ENCODE results near the gene HS3ST6. TPM values are rescaled to one million over a fixed set of nuclear protein-coding genes. Genes with fewer than 3 reads are reported as not detected.
"Not testable (repeated sequence)": the region's sequence is repeated elsewhere in the genome, so short reads cannot be mapped to it uniquely, and the experiment has no call there.

HS3ST6 gene
- polyA plus RNA-seq, 2 donors: 8.0 to 16.3 TPM

GRCh38 chr16:1940273-1941161, 22.3 kb upstream of the HS3ST6 start:
- peaks cover 0 to 28% of the 10 kb centered on the region in 2 donors for H3K36me3 ChIP-seq (ENCODE audit: control insufficient read depth in 2 of 2, insufficient read depth in 2 of 2, low read length in 1 of 2)
- H3K4me1 ChIP-seq (ENCODE audit: control insufficient read depth in 2 of 2, insufficient read depth in 2 of 2, low read length in 1 of 2): peaks cover 0 to 2% of the 10 kb centered on the region in 2 donors
- 72 to 87% methylated on average over 22 to 23 of the region's 23 CpGs for WGBS, 2 donors
- H3K27ac ChIP-seq (ENCODE audit: low read depth in 2 of 2, low read length in 1 of 2): no peak overlapping the region
- no peaks in the 10 kb centered on the region for H3K27me3 ChIP-seq (ENCODE audit: control insufficient read depth in 1 of 2, insufficient read depth in 2 of 2, low read length in 2 of 2)
- H3K4me3 ChIP-seq (ENCODE audit: low read depth in 1 of 2, low read length in 2 of 2): no peak overlapping the region
- H3K9me3 ChIP-seq (ENCODE audit: control insufficient read depth in 2 of 2, insufficient read depth in 1 of 2, low read depth in 1 of 2, low read length in 1 of 2): no peaks in the 10 kb centered on the region

- H3K27me3 ChIP-seq (ENCODE audit: control insufficient read depth in 1 of 2, insufficient read depth in 2 of 2, low read length in 2 of 2); H3K9me3 ChIP-seq (ENCODE audit: control insufficient read depth in 2 of 2, insufficient read depth in 1 of 2, low read depth in 1 of 2, low read length in 1 of 2); H3K4me3 ChIP-seq (ENCODE audit: low read depth in 1 of 2, low read length in 2 of 2); H3K4me1 ChIP-seq (ENCODE audit: control insufficient read depth in 2 of 2, insufficient read depth in 2 of 2, low read length in 1 of 2); H3K27ac ChIP-seq (ENCODE audit: low read depth in 2 of 2, low read length in 1 of 2): not testable (repeated sequence)
- H3K36me3 ChIP-seq (ENCODE audit: control insufficient read depth in 2 of 2, insufficient read depth in 2 of 2, low read length in 1 of 2): peaks cover 0 to 28% of the 10 kb centered on the region in 2 donors
- WGBS, 2 donors: 81 to 94% methylated on average over 8 of the region's 8 CpGs
These were observed 21.6 kb upstream of the HS3ST6 start for GRCh38 chr16:1939833-1940232.

DNA sequence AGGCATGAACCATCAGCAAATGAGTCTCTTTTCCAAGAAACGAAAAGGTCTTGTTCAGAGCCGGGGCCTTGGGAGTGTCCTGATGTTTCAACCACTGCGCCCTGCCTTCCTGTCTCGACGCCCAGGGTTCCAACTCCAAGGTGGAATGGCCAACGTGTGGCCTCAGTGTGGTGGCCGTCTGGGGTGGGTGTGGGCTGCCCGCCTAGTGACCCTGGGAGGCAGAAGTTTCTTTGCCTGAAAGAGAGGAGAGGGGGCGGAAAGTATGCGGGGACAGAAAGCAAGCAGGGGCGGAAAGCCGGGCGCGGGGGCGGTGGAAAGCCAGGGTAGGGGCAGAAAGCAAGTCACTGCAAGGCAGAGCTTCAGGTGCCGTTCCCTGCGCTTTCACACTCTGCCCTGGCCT, 20.7 kb upstream of the HS3ST6 start:
- Histone ChIP-seq H3K9me3 (ENCODE audit: control insufficient read depth in 2 of 2, insufficient read depth in 1 of 2, low read depth in 1 of 2, low read length in 1 of 2) (no peaks in the 10 kb centered on the region), H3K4me1 (ENCODE audit: control insufficient read depth in 2 of 2, insufficient read depth in 2 of 2, low read length in 1 of 2) (peaks cover 0 to 2% of the 10 kb centered on the region in 2 donors), H3K27ac (ENCODE audit: low read depth in 2 of 2, low read length in 1 of 2) (no peak overlapping the region), H3K27me3 (ENCODE audit: control insufficient read depth in 1 of 2, insufficient read depth in 2 of 2, low read length in 2 of 2) (no peaks in the 10 kb centered on the region), H3K36me3 (ENCODE audit: control insufficient read depth in 2 of 2, insufficient read depth in 2 of 2, low read length in 1 of 2) (peaks cover 0 to 28% of the 10 kb centered on the region in 2 donors), H3K4me3 (ENCODE audit: low read depth in 1 of 2, low read length in 2 of 2) (no peak overlapping the region)
- WGBS, 2 donors: 88% methylated on average over 17 of the region's 17 CpGs

DNA sequence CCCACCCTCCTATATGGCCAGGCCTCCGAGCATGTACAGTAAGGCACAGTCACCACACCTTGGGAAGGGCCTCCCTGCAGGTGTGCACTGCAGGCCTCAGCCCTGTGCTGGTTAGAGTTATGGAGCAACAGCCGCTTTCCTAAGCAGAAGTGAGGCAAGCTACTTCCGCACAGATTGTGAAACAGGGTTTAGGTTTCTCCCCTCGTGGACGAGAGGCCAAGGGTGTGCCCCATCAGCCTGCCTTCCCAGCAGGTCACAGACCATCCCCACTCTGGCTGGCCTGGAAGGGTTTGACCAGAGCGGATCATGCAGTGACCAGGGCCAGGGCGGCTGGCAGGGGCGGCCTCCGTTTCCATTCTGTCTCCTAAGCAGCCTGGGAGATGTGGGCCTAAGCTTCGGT, 20.1 kb upstream of the HS3ST6 start:
- H3K4me3 ChIP-seq (ENCODE audit: low read depth in 1 of 2, low read length in 2 of 2): no peak overlapping the region
- 90 to 93% methylated on average over 10 of the region's 10 CpGs for WGBS, 2 donors
- no peaks in the 10 kb centered on the region for H3K27me3 ChIP-seq (ENCODE audit: control insufficient read depth in 1 of 2, insufficient read depth in 2 of 2, low read length in 2 of 2)
- no peak overlapping the region for H3K27ac ChIP-seq (ENCODE audit: low read depth in 2 of 2, low read length in 1 of 2)
- peaks cover 0 to 28% of the 10 kb centered on the region in 2 donors for H3K36me3 ChIP-seq (ENCODE audit: control insufficient read depth in 2 of 2, insufficient read depth in 2 of 2, low read length in 1 of 2)
- peaks cover 0 to 2% of the 10 kb centered on the region in 2 donors for H3K4me1 ChIP-seq (ENCODE audit: control insufficient read depth in 2 of 2, insufficient read depth in 2 of 2, low read length in 1 of 2)
- no peaks in the 10 kb centered on the region for H3K9me3 ChIP-seq (ENCODE audit: control insufficient read depth in 2 of 2, insufficient read depth in 1 of 2, low read depth in 1 of 2, low read length in 1 of 2)

- no peak overlapping the region for H3K27ac ChIP-seq (ENCODE audit: low read depth in 2 of 2, low read length in 1 of 2)
- H3K4me3 ChIP-seq (ENCODE audit: low read depth in 1 of 2, low read length in 2 of 2): no peak overlapping the region
- WGBS, 2 donors: 88 to 91% methylated on average over 11 of the region's 11 CpGs
These were observed 18.8 kb upstream of the HS3ST6 start for GRCh38 chr16:1936945-1937479.

DNA sequence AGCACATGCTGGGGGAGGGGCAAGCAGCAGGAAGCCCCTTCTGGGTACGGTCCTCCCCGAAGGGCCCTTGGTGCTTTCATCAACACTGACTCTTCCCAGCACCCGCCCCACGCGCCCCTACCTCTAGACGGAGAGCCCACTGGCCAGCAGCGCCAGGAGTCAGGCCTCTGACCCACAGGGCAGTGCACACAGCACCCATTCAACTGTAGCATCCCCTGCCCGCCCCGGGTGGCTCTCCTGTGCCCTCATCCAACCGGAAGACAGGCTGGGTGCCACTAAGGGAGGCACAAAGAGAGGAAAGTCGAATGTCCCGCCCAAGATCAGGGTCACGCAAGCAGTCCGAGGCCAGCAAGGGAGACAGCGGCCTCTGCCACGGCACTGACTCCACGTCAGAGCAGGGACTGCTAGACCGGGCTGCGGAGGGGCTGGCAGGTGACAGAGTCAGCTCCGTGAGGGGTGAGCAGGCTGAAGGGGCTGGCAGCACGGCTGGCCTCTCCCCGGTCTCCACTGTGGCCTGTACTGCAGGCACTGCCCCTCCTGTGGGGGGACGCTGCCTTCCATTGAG, 15.0 kb upstream of the HS3ST6 start:
- no peaks in the 10 kb centered on the region for H3K27me3 ChIP-seq (ENCODE audit: control insufficient read depth in 1 of 2, insufficient read depth in 2 of 2, low read length in 2 of 2)
- H3K27ac ChIP-seq (ENCODE audit: low read depth in 2 of 2, low read length in 1 of 2): no peak overlapping the region
- H3K36me3 ChIP-seq (ENCODE audit: control insufficient read depth in 2 of 2, insufficient read depth in 2 of 2, low read length in 1 of 2): peaks cover 0 to 9% of the 10 kb centered on the region in 2 donors
- H3K4me3 ChIP-seq (ENCODE audit: low read depth in 1 of 2, low read length in 2 of 2): no peak overlapping the region
- no peaks in the 10 kb centered on the region for H3K9me3 ChIP-seq (ENCODE audit: control insufficient read depth in 2 of 2, insufficient read depth in 1 of 2, low read depth in 1 of 2, low read length in 1 of 2)
- peaks cover 0 to 8% of the 10 kb centered on the region in 2 donors for H3K4me1 ChIP-seq (ENCODE audit: control insufficient read depth in 2 of 2, insufficient read depth in 2 of 2, low read length in 1 of 2)
- 68% methylated on average over 22 to 23 of the region's 23 CpGs for WGBS, 2 donors

More at GRCh38 chr16:1936945-1937479, 18.8 kb upstream of the HS3ST6 start:
- H3K9me3 ChIP-seq (ENCODE audit: control insufficient read depth in 2 of 2, insufficient read depth in 1 of 2, low read depth in 1 of 2, low read length in 1 of 2): no peaks in the 10 kb centered on the region
- H3K36me3 ChIP-seq (ENCODE audit: control insufficient read depth in 2 of 2, insufficient read depth in 2 of 2, low read length in 1 of 2): peaks cover 0 to 28% of the 10 kb centered on the region in 2 donors
- H3K27me3 ChIP-seq (ENCODE audit: control insufficient read depth in 1 of 2, insufficient read depth in 2 of 2, low read length in 2 of 2): no peaks in the 10 kb centered on the region
- peaks cover 2% of the 10 kb centered on the region in 2 donors for H3K4me1 ChIP-seq (ENCODE audit: control insufficient read depth in 2 of 2, insufficient read depth in 2 of 2, low read length in 1 of 2)

DNA sequence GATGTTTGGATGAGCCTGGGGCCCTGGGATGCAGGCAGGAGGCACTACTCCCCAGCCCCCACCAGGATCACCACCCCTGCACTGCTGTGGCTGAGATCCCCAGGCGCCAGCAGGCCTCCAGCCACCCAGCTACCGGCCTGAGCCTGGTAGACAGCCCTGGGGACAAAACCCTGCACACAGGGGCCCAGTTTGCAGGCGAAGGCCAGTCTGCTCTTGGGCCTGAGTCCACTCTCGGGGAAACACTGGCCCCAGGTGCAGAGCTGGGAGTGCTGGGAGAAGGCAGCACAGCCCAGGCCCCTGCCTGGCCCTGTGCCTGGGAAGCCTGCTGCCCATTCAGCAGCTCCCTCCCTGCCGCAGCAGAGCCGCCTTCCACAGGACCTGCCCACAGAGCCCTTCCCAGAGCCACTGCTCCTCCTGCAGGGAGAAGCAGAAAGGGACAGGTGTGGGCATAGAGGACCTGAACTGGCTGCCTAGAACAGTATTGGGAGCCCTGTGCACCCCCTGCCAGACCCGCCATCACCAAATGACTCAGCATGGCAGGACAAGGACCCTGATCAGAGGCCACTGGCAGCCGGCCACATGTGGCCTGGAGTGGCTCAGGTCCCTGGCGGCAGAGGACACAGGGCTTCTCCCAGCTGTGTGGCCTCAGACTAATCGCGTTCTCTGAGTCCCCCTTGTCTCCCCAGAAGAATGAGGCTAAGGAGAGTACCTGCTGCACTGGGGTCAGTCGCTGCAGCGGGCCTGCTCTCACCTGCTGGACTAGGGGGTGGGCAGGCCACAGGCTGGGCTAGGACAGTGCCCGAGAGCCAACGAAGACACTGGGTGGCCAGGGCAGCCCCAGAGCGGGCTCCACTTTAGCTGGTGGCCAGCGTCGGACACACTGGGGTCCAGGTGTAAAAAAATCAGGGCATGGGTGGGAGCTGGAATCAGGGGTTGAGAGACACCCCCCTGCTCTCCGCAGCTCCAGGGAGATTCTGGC, 14.1 kb upstream of the HS3ST6 start:
- 66 to 73% methylated on average over 19 of the region's 19 CpGs for WGBS, 2 donors
- H3K27me3 ChIP-seq (ENCODE audit: control insufficient read depth in 1 of 2, insufficient read depth in 2 of 2, low read length in 2 of 2): no peaks in the 10 kb centered on the region
- no peaks in the 10 kb centered on the region for H3K9me3 ChIP-seq (ENCODE audit: control insufficient read depth in 2 of 2, insufficient read depth in 1 of 2, low read depth in 1 of 2, low read length in 1 of 2)
- H3K4me1 ChIP-seq (ENCODE audit: control insufficient read depth in 2 of 2, insufficient read depth in 2 of 2, low read length in 1 of 2): peaks cover 0 to 8% of the 10 kb centered on the region in 2 donors
- H3K27ac ChIP-seq (ENCODE audit: low read depth in 2 of 2, low read length in 1 of 2): no peak overlapping the region
- peaks cover 0 to 5% of the 10 kb centered on the region in 2 donors for H3K36me3 ChIP-seq (ENCODE audit: control insufficient read depth in 2 of 2, insufficient read depth in 2 of 2, low read length in 1 of 2)
- H3K4me3 ChIP-seq (ENCODE audit: low read depth in 1 of 2, low read length in 2 of 2): no peak overlapping the region

- Histone ChIP-seq H3K27ac (ENCODE audit: low read depth in 2 of 2, low read length in 1 of 2) (no peak overlapping the region), H3K4me3 (ENCODE audit: low read depth in 1 of 2, low read length in 2 of 2) (no peak overlapping the region), H3K9me3 (ENCODE audit: control insufficient read depth in 2 of 2, insufficient read depth in 1 of 2, low read depth in 1 of 2, low read length in 1 of 2) (no peaks in the 10 kb centered on the region), H3K27me3 (ENCODE audit: control insufficient read depth in 1 of 2, insufficient read depth in 2 of 2, low read length in 2 of 2) (no peaks in the 10 kb centered on the region), H3K36me3 (ENCODE audit: control insufficient read depth in 2 of 2, insufficient read depth in 2 of 2, low read length in 1 of 2) (no peaks in the 10 kb centered on the region), H3K4me1 (ENCODE audit: control insufficient read depth in 2 of 2, insufficient read depth in 2 of 2, low read length in 1 of 2) (peaks cover 0 to 8% of the 10 kb centered on the region in 2 donors)
- 62 to 63% methylated on average over 10 of the region's 10 CpGs for WGBS, 2 donors
These were observed 12.1 kb upstream of the HS3ST6 start for GRCh38 chr16:1930338-1930720.

All from esophagus (tissue), 2 donors.